Measurements from ENCODE around the gene ENTPD1.
"Not testable (repeated sequence)": the region's sequence is repeated elsewhere in the genome, so short reads cannot be mapped to it uniquely, and the experiment has no call there.

The ENTPD1 gene

GRCh38 chr10:95756041-95756761 is at the start of gene ENTPD1:
Gene ENTPD1, plus strand, starts transcription at chr10:95756163. Its CDS starts 77 bp downstream, at chr10:95756240.
- no peak for DNase-seq

- no peak for DNase-seq
Observed at GRCh38 chr10:95706573-95706972, 49.4 kb upstream of the ENTPD1 start.

- DNase-seq = no peak
Observed at GRCh38 chr10:95706990-95707389, 49.0 kb upstream of the ENTPD1 start.

- DNase-seq = no peak
Observed at GRCh38 chr10:95711492-95711891, 44.5 kb upstream of the ENTPD1 start.

- no peak for DNase-seq
Observed at GRCh38 chr10:95716466-95716865, 39.5 kb upstream of the ENTPD1 start.

- DNase-seq = no peak
Observed at GRCh38 chr10:95716866-95717265, 39.1 kb upstream of the ENTPD1 start.

- DNase-seq = not testable (repeated sequence)
Observed at GRCh38 chr10:95720745-95721144, 35.2 kb upstream of the ENTPD1 start.

GRCh38 chr10:95722496-95722895 is 33.5 kb upstream of the ENTPD1 start:
- not testable (repeated sequence) for DNase-seq

- DNase-seq = no peak
Observed at GRCh38 chr10:95728526-95728925, 27.4 kb upstream of the ENTPD1 start.

GRCh38 chr10:95729323-95730055 is 26.5 kb upstream of the ENTPD1 start:
- DNase-seq = no peak

- DNase-seq = no peak
Observed at GRCh38 chr10:95730233-95730632, 25.7 kb upstream of the ENTPD1 start.

GRCh38 chr10:95732907-95733306 is 23.1 kb upstream of the ENTPD1 start:
- not testable (repeated sequence) for DNase-seq

GRCh38 chr10:95739056-95739455 is 16.9 kb upstream of the ENTPD1 start:
- no peak for DNase-seq

- no peak for DNase-seq
Observed at GRCh38 chr10:95741807-95742467, 14.0 kb upstream of the ENTPD1 start.

GRCh38 chr10:95742485-95742884 is 13.5 kb upstream of the ENTPD1 start:
- DNase-seq = no peak

- DNase-seq = no peak
Observed at GRCh38 chr10:95742962-95743535, 12.9 kb upstream of the ENTPD1 start.

GRCh38 chr10:95745501-95745900 is 10.5 kb upstream of the ENTPD1 start:
- DNase-seq = no peak

- no peak for DNase-seq
Observed at GRCh38 chr10:95748349-95748748, 7.6 kb upstream of the ENTPD1 start.

GRCh38 chr10:95755511-95756004 is 405 bp upstream of the ENTPD1 start:
- DNase-seq = no peak

GRCh38 chr10:95756809-95757684 is 1.1 kb downstream of the ENTPD1 start:
- DNase-seq = peak; percentile 10

- no peak for DNase-seq
Observed at GRCh38 chr10:95758351-95759025, 2.5 kb downstream of the ENTPD1 start.
